Heart right ventricle (tissue), 16 donors: ENCODE data around the gene AACS. TPM values are rescaled to one million over a fixed set of nuclear protein-coding genes. Genes with fewer than 3 reads are reported as not detected.
A peak's percentile ranks its signal among the peaks of the same experiment; 100 is the strongest.

Source experiments
- ATAC-seq, 8 donors: fragments of 200-7000 bp; cut with Tn5 transposase; one replicate each; pipeline ENCODE4 v1.9.1; 2020; ENCODE audit warnings: mild to moderate bottlenecking in 8 of 8, moderate library complexity in 8 of 8, moderate number of reproducible peaks in 1 of 8
- DNase-seq, 2 donors: peaks; one replicate each; pipeline ENCODE4 v3.0.0-alpha.2; 2020
- H3K27ac ChIP-seq, 10 donors: fragments of 200-600 bp; sonication (generic) in 2 of 10; one replicate each; pipeline versions ENCODE4 v1.5.0 to v1.8.0; 2020 to 2022; ENCODE audit warnings: mild to moderate bottlenecking in 3 of 10
- H3K27me3 ChIP-seq, 7 donors: fragments of 200-600 bp; one replicate each; pipeline ENCODE4 v1.8.0; 2021 to 2022; ENCODE audit warnings: mild to moderate bottlenecking in 2 of 7
- H3K36me3 ChIP-seq, 9 donors: fragments of 200-600 bp; sonication (generic) in 1 of 9; one replicate each; pipeline versions ENCODE4 v1.5.0 to v1.8.0; 2020 to 2022; ENCODE audit warnings: mild to moderate bottlenecking in 2 of 9
- H3K4me1 ChIP-seq, 9 donors: fragments of 200-600 bp; sonication (generic) in 1 of 9; one replicate each; pipeline versions ENCODE4 v1.5.0 to v1.8.0; 2020 to 2022; ENCODE audit warnings: mild to moderate bottlenecking in 4 of 9
- H3K4me3 ChIP-seq, 10 donors: fragments of 200-600 bp; sonication (generic) in 2 of 10; one replicate each; pipeline versions ENCODE4 v1.5.0 to v1.8.0; 2020 to 2022; ENCODE audit warnings: mild to moderate bottlenecking in 7 of 10, moderate library complexity in 2 of 10
- H3K9me3 ChIP-seq, 11 donors: fragments of 200-600 bp in 10 of 11; sonication (generic) in 2 of 11; one replicate each; pipeline versions ENCODE4 v1.5.0 to v1.8.0; 2013 to 2022; ENCODE audit warnings: mild to moderate bottlenecking in 2 of 11, control low read depth in 1 of 11, moderate library complexity in 1 of 11
- CTCF ChIP-seq, 9 donors: fragments of 200-600 bp; sonication (generic) in 2 of 9; IDR thresholded peaks; one replicate each; pipeline versions ENCODE4 v1.5.0 to v1.8.0; 2021 to 2022; ENCODE audit warnings: antibody characterized with exemption in 9 of 9, mild to moderate bottlenecking in 5 of 9, moderate library complexity in 1 of 9
- WGBS, 2 donors: extraction: QIAGEN DNeasy Blood & Tissue Kit; methylation state at CpG; one replicate each; pipeline ENCODE4 v1.1.7; 2013; ENCODE audit warnings: inconsistent platforms in 1 of 2; 5-methylcytosine and 5-hydroxymethylcytosine counted together
- intact Hi-C, 10 donors: fragments of 100-400 bp; cut with DNase I; formaldehyde crosslinking; loops; one replicate each; pipeline versions ENCODE4 v1.11.1 to v1.14.2; 2022
- polyA plus RNA-seq, 2 donors: library from polyadenylated mRNA; stranded (reverse); fragments of 200-250 nt; gene quantifications; one replicate each; pipeline ENCODE4 v1.2.3, GENCODE V29; 2013
- total RNA-seq, 10 donors: library from RNA; stranded (reverse); fragmentation: NEBNext Ultra II Directional in 3 of 10; extraction: Animal tissue kit (Norgen Biotek cat#: 25700) in 3 of 10; gene quantifications; one replicate each; pipeline versions ENCODE4 v1.2.1 to v1.2.4, GENCODE V29; 2021 to 2023
- donor health status: Arrhythmogenic right ventricular cardiomyopathy.
- donor health status: ischemic (EF 13 %, LVEDD 7.1; RV severe dilation, severe dysfunction).
- donor health status: healthy with polysubstance abuse.
- donor health status: DM: no; HTN: yes; CAD: no.
- donor health status: DM: no; HTN: no; CAD: no.
- donor health status: ischemic (EF 25% LVEDD 6.9; RV normal size, moderate dysfunction).
- donor health status: ischemic (EF 25% LVEDD 5.7; RV mildly dilated, moderate dysfunction).
- donor health status: healthy.
- donor health status: DM: yes; HTN: yes; CAD: no.
- donor health status: Ischemic cardiomyopathy.
- donor health status: ischemic (EF 35%, LVEDD 5.7; RV mildly dilated, moderate dysfunction).
- donor health status: nonischemic (EF 11% LVEDD 7.7; RV severe dilation, severe dysfunction).
- donor health status: DM: yes; HTN: yes; CAD: no.
- donor health status: PGD.
- donor health status: ischemic (EF 29% LVEDD 5.4; RV normal size, mild dysfunction).
- donor health status: nonischemic (EF 23%, LVEDD 6.1; RV moderate dilation, normal function).

The AACS gene
- total and polyA plus RNA-seq, 12 donors: 8.5 to 19.4 (median 12.1) TPM

GRCh38 chr12:125032466-125033152 is 32.6 kb upstream of the AACS start:
- DNase-seq: no peak
- Histone ChIP-seq H3K27me3 (no peaks in the 10 kb centered on the region), H3K4me3 (no peak overlapping the region), H3K36me3 (peaks cover 0 to 4% (median 0%) of the 10 kb centered on the region in 9 donors), H3K9me3 (peaks cover 0 to 10% (median 0%) of the 10 kb centered on the region in 11 donors), H3K4me1 (no peaks in the 10 kb centered on the region), H3K27ac (no peak overlapping the region)
- no peak for TF ChIP-seq CTCF (IDR thresholded peaks at IDR 0.05)
- WGBS, 2 donors: 89 to 90% methylated on average over 19 of the region's 19 CpGs
- intact Hi-C loops: no loop called here
- no peak for ATAC-seq

GRCh38 chr12:125033288-125033687 is 31.9 kb upstream of the AACS start:
- no peak for TF ChIP-seq CTCF (IDR thresholded peaks at IDR 0.05)
- WGBS, 2 donors: 80 to 88% methylated on average over 9 of the region's 9 CpGs

GRCh38 chr12:125038976-125039625 is 26.1 kb upstream of the AACS start:
- DNase-seq: no peak
- no peaks in the 10 kb centered on the region for H3K4me1 ChIP-seq
- no peaks in the 10 kb centered on the region for H3K36me3 ChIP-seq
- no peak for ATAC-seq
- H3K27ac ChIP-seq: no peak overlapping the region
- TF ChIP-seq CTCF (IDR thresholded peaks at IDR 0.05): no peak
- no peak overlapping the region for H3K4me3 ChIP-seq
- H3K27me3 ChIP-seq: no peaks in the 10 kb centered on the region
- 60 to 62% methylated on average over 6 of the region's 6 CpGs for WGBS, 2 donors
- H3K9me3 ChIP-seq: peaks cover 0 to 10% (median 0%) of the 10 kb centered on the region in 11 donors
- intact Hi-C loops: no loop called here

More at GRCh38 chr12:125033288-125033687, 31.9 kb upstream of the AACS start:
- no peak for ATAC-seq
- Histone ChIP-seq H3K27me3 (no peaks in the 10 kb centered on the region), H3K27ac (no peak overlapping the region), H3K4me1 (no peaks in the 10 kb centered on the region), H3K4me3 (no peak overlapping the region), H3K9me3 (peaks cover 0 to 10% (median 0%) of the 10 kb centered on the region in 11 donors), H3K36me3 (peaks cover 0 to 4% (median 0%) of the 10 kb centered on the region in 9 donors)
- intact Hi-C loops: no loop called here
- DNase-seq: no peak

- H3K36me3 ChIP-seq: no peaks in the 10 kb centered on the region
- peak overlapping the region in 9 of 10 donors; percentile 34 to 75 (median 68) for H3K27ac ChIP-seq
- H3K4me3 ChIP-seq: peak overlapping the region; percentile 33 to 66 (median 62)
- DNase-seq (no peak), ATAC-seq (peak in 2 of 8 donors; percentile 43 to 51)
- no peak for TF ChIP-seq CTCF (IDR thresholded peaks at IDR 0.05)
- no peaks in the 10 kb centered on the region for H3K9me3 ChIP-seq
- H3K27me3 ChIP-seq: no peaks in the 10 kb centered on the region
- 49% methylated on average over 15 of the region's 15 CpGs for WGBS, 2 donors
- H3K4me1 ChIP-seq: peaks cover 0 to 12% (median 7%) of the 10 kb centered on the region in 9 donors
- intact Hi-C loops: loop anchor here in 3 of 10 donors (1.0 to 10.0 kb wide), 3 partner anchors 16 to 57 kb away; partner anchors contain the start of genes AACS (in 2 of the 3) and BRI3BP (in 2 of the 3)
Observed at GRCh38 chr12:125049093-125049458, 16.2 kb upstream of the AACS start.
